GM21529 (cell line): Measurements from ENCODE around the gene ATP1A3.

Experiments used
- ATAC-seq: cut with Tn5 transposase; IDR thresholded peaks from one replicate; pipeline ENCODE4 v1.9.1; 2021; ENCODE audit not compliant: unreplicated experiment

Gene ATP1A3

DNA sequence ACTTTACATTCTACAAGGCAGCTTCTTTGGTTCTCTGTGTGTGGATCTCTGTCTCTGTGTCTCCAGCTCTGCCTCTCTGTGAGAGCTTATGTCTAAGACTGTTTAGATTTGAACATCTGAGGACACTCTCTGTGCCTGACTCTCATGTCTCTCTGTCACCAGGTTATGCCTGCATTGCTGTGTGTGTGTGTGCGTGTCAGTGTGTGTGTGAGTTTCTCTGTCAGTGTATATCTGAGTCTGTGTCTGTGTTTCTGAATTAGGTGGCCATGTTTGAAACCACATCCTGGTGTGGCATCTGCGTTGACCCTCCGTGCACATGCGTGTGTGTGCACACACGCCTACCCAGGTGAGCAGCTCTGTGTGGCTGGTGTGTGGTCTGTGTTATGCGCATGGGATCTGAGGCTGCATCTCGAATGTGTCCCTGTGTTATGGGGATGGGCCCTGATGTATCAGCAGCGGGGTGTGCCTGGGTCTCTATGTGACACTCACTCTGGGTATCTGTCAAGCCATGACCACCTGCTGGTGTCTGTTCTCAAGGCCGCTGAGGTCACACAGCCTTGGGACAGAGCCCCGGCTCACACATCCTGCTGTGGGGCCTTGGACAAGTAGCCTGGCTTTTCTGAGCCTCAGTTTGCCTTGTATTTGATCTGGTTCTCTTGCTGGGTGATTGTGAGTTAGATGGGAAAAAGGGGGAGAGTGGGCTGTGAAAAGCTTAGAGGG is 6.7 kb downstream of the ATP1A3 start:
- ATAC-seq = no peak

DNA sequence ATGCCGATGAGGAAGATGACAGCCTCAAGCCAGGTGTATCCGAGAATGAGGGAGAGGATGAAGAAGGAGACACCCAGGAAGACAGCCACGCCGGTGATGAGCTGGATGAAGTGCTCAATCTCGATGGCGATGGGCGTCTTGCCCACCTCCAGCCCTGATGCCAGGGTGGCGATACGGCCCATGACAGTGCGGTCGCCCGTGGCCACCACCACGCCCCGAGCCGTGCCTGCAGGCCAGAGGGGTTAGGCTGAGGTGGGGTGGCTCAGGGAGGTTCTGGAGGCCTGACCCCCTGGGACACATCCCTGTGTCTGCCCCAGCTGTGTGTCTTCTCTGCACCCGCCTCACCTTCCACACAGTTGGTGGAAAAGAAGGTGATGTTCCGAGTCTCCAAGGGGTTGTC is 9.1 kb downstream of the ATP1A3 start:
- ATAC-seq = no peak

DNA sequence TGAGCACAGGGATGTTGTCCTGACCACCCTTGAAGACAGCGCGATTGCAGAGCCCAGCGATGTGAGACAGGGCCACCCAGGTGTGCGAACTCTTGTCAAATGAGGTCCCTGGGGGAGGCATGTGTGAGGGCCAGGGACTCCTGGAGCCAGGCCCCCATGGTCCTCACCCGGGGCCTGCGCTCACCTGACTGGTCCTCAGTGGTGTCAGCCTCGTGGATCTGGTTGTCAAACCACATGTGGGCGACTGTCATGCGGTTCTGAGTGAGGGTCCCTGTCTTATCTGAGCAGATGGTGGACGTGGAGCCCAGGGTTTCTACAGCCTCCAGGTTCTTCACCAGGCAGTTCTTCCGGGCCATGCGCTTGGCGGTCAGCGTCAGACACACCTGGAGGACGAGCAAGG is 12.3 kb downstream of the ATP1A3 start:
- no peak for ATAC-seq

DNA sequence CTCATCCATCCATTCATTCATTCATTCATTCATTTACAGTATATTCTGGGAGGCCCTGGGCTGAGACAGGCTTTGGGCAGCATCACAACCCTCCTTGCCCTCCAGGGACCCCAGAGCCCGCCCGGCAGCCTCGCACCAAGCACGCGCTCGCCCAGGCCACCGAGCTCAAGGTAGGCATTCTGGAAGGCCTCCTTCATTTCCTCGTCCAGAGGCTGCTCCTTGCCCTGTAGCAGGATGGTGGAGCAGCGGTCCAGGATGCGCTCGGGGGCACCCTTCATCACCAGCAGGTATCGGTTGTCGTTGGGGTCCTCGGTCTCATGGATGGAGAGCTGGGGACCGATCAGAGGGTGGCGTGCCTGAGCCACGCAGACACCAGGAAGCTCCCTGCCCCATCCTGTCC is 15.6 kb downstream of the ATP1A3 start:
- ATAC-seq = no peak

DNA sequence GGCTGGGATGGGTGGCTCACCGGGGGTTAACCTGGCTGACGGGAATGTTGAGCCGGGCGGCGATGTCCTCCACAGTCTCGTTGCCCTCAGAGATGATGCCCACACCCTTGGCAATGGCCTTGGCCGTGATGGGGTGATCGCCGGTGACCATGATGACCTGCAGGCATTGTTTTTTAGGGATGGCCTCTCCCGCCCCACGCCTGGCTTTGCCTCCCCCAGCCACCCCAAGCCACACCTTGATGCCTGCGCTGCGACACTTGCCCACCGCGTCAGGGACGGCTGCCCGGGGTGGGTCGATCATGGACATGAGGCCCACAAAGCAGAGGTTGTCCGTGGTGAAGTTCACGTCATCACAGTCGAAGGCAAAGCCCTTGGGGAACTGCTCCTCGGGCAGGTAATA is 16.1 kb downstream of the ATP1A3 start:
- no peak for ATAC-seq

DNA sequence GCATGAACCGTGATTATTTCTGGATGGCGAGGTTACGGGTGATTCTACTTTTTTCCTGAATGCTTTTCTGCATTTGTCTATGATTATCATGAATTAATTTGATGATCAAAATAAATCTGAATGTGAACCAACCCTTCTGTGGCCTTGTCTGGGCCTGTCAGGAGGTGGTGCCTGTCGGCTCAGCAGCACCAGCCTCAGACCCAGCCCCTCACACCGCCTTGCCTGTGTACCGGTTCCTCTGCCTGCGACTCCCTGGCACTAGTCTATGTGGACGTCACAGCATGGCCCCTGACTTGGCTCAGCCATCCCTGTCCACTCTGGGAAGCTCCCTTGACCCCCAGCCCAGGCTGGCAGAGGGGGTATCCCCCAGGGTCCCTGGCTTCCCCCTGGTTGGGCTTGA is 19.4 kb downstream of the ATP1A3 start:
- ATAC-seq = no peak

DNA sequence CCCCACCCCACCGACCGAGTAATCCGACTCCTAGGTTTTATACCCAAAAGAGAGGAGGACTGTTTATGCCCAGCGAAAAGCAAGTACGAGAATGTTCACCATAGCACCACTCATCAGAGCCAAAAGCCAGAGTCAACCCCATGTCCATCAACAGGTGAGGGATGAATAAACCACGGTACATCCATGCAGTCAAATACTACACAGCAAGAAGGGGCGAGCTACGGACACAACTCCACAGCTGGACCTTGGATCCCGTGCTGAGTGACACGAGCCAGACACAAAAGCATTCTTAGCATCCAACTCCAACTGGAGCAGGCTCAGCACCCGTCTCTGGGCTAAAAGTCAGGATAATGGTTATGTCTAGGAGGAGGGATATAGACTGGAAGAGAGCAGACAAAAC is 22.7 kb downstream of the ATP1A3 start:
- ATAC-seq = no peak

DNA sequence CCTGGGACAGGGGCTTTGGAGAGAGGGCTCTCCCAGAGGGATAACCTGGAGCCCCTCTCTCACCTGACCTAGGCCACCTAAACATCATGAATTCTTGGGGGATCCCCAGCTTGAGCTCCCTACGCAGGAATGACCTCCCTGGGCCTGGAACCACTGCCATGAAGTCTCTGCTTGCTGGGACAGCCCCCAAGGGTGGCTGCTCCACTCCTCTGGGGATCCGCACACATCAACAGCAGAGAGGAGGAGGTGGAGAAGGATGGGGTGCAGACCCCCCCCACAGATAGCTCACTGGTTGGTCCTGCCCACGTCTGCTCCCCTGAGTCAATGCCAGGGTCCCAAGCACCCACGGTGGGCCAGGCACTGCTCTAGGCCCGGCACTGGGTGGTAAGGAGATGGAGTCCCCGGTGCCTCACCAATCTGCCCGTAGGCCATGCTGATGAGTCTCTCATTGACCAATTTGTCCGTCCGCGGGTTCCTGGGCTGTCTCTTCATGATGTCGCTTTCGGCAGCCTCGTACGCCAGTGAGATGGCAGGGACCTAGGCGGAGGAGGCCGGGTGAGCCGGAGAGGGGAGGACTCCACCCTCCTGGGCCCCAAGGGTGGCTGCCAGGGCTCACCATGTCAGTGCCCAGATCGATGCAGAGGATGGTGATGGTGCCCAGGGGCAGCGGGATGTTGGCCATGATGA is 24.1 kb downstream of the ATP1A3 start:
- no peak for ATAC-seq

DNA sequence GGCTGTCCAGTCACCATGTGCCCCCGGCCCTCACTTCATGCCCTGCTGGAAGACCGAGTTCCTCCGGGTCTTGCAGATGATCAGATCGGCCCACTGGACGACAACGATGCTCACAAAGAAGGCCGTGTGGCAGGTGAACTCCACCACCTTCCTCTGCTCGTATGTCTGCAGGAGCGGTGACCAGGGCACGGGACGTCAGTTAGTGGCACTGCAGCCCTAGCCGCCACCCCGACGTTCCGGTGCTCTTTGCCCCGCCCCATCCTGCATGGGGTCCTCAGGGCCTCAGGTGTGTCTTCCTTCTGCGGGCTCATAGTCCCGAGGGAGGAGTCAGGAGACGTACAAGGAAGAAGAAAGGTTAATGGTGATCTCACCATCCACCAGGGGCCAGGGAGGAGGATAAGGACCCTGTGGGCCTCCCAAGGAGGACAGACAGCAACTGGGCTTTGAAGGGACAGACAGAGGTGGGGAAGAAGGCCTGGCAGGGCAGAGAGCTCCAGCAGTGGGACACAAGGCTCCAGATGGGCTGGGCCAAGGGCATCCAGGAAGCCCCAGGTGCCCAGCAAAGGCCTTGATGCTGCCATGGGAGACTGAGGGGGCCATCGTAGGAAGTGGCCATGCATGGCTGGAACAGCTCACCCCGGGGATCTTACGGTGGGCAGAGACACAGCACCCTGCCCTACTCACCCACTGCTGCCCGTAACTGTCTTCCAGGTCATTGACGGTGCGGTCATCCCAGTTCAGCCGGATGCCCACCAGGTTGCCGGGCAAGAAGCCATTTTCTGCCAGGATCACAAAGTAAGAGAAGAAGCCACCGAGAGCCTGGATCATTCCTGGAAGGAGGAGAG is 25.1 kb downstream of the ATP1A3 start:
- ATAC-seq = no peak

DNA sequence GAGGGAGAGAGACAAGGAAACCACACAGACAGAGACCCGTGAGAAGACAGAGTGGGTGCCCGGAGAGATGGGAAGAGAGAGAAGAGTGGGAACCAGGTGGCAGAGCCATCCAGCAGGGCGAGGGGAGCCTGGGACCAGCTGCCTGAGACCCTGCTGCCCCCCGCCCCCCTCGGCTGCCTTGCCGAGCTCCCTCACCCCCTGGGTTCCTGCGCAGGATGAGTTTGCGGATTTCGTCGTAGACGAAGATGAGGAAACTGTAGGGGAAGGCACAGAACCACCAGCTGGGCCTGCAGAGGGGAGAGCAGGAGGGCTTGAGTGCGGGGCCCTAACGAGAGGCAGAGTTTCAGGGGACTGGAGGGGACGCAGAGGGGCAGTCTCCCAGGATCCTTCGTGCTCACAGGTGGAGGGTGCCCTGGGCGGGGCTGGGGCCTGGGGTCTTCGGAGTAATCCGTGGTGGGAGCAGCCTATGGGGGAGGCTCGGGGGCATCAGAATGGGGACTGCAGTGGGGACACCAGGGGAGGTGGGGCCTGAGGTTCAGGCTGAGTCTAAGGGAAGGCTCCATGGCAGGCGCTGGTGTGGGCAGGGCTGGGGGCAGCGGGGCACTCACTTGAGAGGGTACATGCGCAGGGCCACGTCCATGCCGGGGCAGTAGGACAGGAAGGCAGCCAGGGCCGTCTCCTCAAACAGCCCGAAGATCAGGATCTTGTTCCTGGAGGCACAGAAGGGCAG is 26.8 kb downstream of the ATP1A3 start:
- ATAC-seq = no peak

DNA sequence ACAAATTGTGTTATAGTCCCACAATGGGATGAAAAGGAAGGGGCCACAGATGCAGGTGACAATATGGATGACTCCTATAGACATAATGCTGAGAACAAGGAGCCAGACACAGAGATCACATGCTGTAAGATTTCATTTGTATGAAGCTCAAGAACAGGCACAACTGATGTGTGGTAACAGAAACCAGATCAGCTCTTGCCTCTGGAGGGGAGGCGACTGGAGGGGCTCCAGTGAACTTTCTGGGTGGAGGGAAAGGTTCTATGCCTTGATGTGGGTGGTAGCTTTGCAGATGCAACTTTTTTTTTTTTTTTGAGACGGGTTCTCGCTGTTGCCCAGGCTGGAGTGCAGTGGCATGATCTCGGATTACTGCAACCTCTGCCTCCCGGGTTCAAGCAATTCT is 28.9 kb downstream of the ATP1A3 start:
- no peak for ATAC-seq

DNA sequence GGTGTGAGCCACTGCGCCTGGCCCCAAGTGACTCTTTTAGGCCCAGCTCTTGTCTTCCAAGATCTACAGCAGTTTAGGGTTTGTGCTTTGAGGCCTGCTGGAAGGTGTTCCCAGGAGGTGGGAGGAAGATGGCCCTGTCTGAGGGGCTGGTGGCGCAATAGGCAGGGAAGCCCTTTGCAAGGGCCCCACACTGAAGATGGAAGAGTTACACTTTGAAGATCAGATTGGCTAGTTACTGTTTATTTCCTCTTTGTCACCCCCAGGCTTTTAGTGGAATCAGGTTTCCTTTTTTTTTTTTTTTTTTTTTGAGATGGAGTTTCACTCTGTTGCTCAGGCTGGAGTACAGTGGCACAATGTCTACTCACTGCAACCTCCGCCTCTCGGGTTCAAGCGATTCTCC is 33.1 kb downstream of the ATP1A3 start:
- ATAC-seq = no peak

DNA sequence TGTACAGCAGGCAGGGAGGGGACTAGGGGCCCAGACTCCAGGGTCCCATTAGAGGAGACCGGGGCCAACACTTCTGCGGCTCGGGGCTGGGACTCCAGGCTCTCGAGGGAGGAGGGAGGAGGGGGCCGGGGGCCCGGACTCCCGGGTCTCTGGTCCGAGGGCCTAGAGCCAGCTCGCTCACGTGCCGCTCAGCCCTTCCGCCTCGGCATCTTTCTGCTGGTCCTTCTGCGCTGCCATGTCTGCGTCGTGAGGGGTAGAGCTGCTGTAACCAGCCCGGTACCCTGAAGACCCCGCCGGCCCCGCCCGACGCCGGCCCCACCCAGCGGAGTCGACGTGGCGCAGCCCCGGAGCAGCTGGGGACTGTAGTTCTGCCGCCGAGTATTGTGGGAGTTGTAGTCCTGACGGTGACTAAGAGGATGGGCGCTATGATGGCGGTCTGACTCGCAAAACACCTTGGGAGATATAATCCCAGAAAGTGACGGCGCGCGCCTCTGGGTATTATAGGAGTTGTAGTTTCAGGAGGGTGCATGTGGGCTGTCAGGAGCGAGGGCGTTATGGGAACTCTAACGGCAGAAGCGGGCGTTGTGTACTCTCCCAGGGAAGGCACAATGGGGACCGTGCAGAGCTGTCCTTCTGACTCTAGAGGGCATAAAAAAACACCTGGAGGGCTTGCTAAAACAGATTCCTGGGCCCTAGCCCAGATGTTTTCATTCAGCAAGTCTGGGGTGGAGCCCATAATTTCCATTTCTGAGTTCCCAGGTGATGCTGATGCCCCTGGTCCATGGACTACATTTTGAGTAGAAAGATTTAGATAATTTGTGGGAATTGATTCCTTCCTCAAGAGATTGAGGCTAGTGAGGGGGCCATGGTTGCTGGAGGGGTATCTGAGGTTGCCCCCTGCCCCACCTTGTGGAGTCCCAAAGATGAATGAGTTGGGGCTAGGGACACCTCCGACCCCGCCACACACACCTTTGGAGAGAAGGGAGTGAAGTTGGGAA is 34.7 kb downstream of the ATP1A3 start, which contains the start of gene RABAC1:
Gene RABAC1 (minus strand): TSS at position 266 of the 998 bp plus-strand sequence. CDS start 29 bp downstream, at position 237.
- ATAC-seq = peak; percentile 77

DNA sequence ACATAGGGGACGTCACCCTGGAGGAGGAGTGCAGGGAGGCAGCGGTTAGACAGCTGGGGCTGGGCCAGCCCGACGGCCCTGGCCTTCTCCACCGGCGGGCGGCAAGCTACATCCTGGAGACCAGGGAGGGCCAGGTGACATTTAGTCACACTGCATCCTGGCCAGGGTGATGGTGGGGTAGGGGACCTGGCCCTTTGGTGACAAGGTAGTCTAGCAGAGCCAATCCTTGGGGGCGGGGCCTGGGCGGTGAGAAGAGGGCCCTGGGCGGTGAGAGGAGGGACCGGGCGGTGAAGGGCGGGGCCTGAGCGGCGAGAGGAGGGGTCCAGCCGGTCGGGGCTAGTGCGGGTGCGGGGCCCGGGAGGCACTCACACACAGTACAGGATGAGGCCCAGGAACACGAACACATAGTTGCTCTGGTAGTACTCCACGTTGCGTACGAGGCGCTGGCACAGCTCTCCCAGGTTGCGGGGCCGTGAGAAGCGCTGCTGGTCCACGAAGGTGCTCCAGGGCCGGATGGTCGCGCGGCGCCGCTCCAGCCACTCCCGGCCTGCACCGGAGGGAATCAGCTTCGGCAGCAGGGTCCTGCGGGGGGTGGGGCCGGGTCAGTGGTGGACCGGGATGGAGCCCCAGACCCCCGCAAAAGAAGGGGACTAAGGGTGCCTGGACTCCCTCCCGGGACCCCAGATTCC is 35.5 kb downstream of the ATP1A3 start:
- ATAC-seq = peak; percentile 48

DNA sequence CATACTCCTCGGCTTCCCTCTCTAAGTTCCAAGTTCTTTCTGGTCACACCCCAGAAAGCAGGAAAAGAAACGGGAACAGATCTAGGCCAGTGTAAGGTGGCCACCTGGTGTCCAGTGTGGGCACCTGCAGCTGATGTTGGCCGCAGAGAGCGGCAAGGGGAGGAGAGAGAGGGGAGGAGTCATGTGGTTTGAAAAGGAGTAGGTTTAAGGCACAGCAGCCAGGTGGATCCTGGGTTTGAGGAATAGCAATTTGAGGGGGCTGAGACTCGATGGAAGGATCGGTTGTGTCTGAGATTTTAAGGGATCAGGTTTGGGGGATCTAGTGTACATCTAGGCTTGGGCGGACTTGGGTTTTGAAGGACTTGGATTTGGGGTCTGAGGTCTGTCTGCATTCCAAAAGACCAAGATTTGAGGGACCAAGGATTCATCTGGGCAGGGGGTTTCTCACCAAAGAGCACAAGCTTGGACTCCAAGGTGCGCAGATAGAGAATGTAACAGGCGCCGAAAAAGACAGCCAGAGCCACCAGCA is 36.1 kb downstream of the ATP1A3 start:
- no peak for ATAC-seq

DNA sequence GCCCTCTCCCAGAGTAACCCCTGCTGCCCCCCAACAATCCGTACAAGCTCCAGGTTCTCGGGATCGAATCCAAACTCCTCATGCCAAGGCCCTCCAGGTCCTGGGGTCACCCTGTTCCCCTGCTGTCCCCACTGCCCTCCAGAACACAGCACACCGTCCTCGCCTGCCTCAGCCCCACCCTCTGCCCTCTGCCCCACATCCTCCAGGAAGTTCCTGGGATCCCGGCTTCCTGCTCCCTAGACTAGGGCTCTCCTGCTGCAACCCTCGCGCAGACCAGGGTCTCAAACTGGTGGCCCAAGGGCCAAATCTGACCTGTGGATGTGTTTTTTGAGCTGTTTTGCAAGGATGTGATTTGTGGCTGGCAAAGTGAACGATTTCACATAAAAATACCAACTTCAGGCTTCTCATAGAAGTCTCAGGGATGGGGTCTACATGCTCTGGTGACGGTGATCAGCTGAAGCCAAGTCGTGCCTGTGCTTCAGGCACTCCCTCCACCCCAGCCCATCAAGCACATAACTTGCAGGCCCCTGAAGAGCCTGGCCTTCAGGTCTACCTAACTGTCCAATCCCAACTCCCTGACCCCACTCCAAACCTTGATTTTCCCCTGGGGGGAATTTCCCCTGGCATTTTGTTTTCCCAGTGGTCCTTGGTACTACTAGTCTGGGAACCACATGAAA is 36.7 kb downstream of the ATP1A3 start:
- no peak for ATAC-seq

DNA sequence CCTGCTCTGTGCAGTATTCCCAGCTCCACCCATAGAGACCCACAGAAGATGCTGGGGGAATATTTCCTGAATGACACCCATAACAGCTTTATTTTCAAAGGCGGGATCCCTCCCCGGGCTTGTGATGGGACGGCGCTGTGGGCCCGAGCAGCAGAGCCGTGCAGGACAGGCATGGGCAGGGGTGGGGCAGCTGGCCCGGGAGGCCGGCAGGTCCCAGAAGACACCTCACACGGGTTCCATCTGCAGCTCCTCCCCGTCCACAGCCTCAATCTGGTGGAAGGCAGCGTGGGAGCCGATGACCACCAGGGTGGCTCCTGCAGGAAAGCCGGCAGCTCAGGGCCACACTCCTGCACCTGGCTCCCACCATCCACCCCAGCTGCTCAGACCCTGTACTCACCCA is 37.4 kb downstream of the ATP1A3 start:
- ATAC-seq = no peak

DNA sequence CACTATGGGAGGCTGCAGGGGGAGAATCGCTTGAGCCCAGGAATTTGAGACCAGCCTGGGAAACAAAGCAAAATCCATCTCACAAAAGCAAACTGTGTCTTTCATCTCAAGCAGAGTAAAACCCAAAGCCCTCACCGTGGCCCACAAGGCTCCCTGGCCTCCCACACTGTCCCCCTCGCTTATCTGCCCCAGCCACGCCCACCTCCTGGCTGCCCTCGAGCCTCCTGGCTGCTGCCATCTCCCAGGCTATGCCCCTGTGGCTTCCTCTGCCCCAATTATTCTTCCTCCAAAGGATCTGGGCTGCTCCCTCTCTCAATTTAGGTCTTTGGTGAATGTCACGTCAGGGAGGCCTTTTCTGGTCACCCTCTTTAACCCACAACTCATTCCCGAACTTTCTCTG is 38.5 kb downstream of the ATP1A3 start:
- ATAC-seq = no peak
